ENCODE data around the gene TMEM91. TPM values are rescaled to one million over a fixed set of nuclear protein-coding genes. Genes with fewer than 3 reads are reported as not detected.

Gene TMEM91
- total and polyA plus RNA-seq, 2 experiments from 2014 or later, result 9.3 to 10.6 TPM

GRCh38 chr19:41416194-41416674, 39.9 kb downstream of the TMEM91 start:
- peaks cover 33% of the 10 kb centered on the region for H3K36me3 Mint-ChIP-seq (ENCODE audit: low read depth)
- H3K4me1 ChIP-seq (ENCODE audit: insufficient read depth), result no peaks in the 10 kb centered on the region
- no peak overlapping the region for H3K27ac ChIP-seq (ENCODE audit: low read depth)
- H4K20me1 ChIP-seq (replicated peaks; ENCODE audit: insufficient read depth), result no peaks in the 10 kb centered on the region
- no peak overlapping the region for H3K4me3 Mint-ChIP-seq
- H3K79me2 ChIP-seq (replicated peaks; ENCODE audit: insufficient read depth), result no peaks in the 10 kb centered on the region
- H3K9me2 ChIP-seq (ENCODE audit: insufficient read depth), result no peaks in the 10 kb centered on the region
- H3K36me3 ChIP-seq (ENCODE audit: insufficient read depth), result no peaks in the 10 kb centered on the region
- no peak overlapping the region for H3K4me2 ChIP-seq
- peaks cover 10% of the 10 kb centered on the region for H3K27me3 Mint-ChIP-seq (ENCODE audit: insufficient read depth, low read depth, poor library complexity)
- no peaks in the 10 kb centered on the region for H3K9me3 Mint-ChIP-seq
- TF ChIP-seq ETS1 (IDR thresholded peaks at IDR 0.05), result no peak
- no peak for TF ChIP-seq CTCF (conservative IDR thresholded peaks at IDR 0.05; ENCODE audit: low read depth in 2 of 2)
- no peak for TF ChIP-seq EZH2 (IDR thresholded peaks at IDR 0.05; ENCODE audit: low read depth, unreplicated experiment)
- TF ChIP-seq EZH2phosphoT487 (IDR thresholded peaks at IDR 0.05; ENCODE audit: unreplicated experiment), result no peak
- TF ChIP-seq ZNF114 (CRISPR knock-in tag; IDR thresholded peaks at IDR 0.05), result no peak
- TF ChIP-seq STAT1 (IDR thresholded peaks at IDR 0.05; ENCODE audit: unreplicated experiment), result no peak
- no peak for TF ChIP-seq REST (IDR thresholded peaks at IDR 0.05; ENCODE audit: unreplicated experiment)
- TF ChIP-seq CREB1 (CRISPR knock-in tag; IDR thresholded peaks at IDR 0.05; ENCODE audit: low read depth), result no peak
- TF ChIP-seq NANOG (IDR thresholded peaks at IDR 0.05; ENCODE audit: borderline replicate concordance), result no peak
- TF ChIP-seq ZNF462 (CRISPR knock-in tag; IDR thresholded peaks at IDR 0.05), result no peak
- TF ChIP-seq JUNB (IDR thresholded peaks at IDR 0.05; ENCODE audit: unreplicated experiment), result no peak
- TF ChIP-seq ZNF331 (CRISPR knock-in tag; IDR thresholded peaks at IDR 0.05; ENCODE audit: low read depth), result no peak
- no peak for TF ChIP-seq POLR2AphosphoS5 (IDR thresholded peaks at IDR 0.05; ENCODE audit: low read depth)
- H3K4me1 Mint-ChIP-seq, result no peaks in the 10 kb centered on the region; the same call in 2 of the 3 replicates
- H3F3A ChIP-seq (replicated peaks; ENCODE audit: low read depth), result no peaks in the 10 kb centered on the region; the same call in 1 of the 2 replicates
- no peak for ATAC-seq
- H3K27ac Mint-ChIP-seq, result no peak overlapping the region
- no peak overlapping the region for H2AFZ ChIP-seq
- no peaks in the 10 kb centered on the region for H3K27me3 ChIP-seq (ENCODE audit: insufficient read depth)
- DNase-seq (ENCODE audit: low spot score), result no peak
- H3K4me3 ChIP-seq, result no peak overlapping the region

Measured in GM23338 (cell line).